Measurements from ENCODE around the gene UNG. TPM values are rescaled to one million over a fixed set of nuclear protein-coding genes. Genes with fewer than 3 reads are reported as not detected.

UNG gene
- total RNA-seq, 1 experiment from 2014 or later, result 99.0 TPM

DNA sequence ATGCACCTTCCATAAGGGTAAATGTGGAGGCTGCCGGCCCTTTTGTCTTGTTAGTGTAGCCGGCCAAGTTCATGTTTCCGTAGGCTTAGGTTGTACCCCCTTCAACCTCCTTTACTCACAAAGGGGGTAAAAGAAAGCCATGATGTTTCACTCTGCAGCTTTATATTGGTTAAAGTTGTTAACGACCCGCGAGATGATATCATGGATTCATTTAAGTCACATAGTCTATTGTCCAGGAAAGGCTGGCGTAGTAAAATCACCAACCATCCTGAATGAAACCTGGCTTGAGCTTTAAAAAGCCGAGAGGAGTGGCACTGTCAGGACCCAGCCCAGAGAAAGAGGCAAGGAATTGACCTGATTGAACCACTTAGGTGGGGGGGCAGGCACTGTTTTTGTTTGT is 1.3 kb downstream of the UNG start:
- no peak overlapping the region for H2AFZ ChIP-seq (ENCODE audit: low read depth, low read length, poor library complexity, severe bottlenecking)
- H3K79me2 ChIP-seq (ENCODE audit: insufficient read depth, low read length), result peaks cover 37% of the 10 kb centered on the region
- H3K27ac ChIP-seq (ENCODE audit: low read depth, low read length), result peak overlapping the region; percentile 56; the same call in 1 of the 2 replicates
- peaks cover 8 to 31% of the 10 kb centered on the region in 2 experiments; a peak in 3 of 4 replicates for H3K36me3 ChIP-seq (ENCODE audit: control insufficient read depth in 1 of 2, insufficient read depth in 2 of 2, low read length in 2 of 2)
- no TSS peak for BruUV-seq (replicated peaks)
- TF ChIP-seq SIN3A (IDR thresholded peaks at IDR 0.05; ENCODE audit: low read depth) (no peak), EGR1 (IDR thresholded peaks at IDR 0.05; ENCODE audit: low read depth) (no peak), ZNF274 (IDR thresholded peaks at IDR 0.05; ENCODE audit: low read depth, low read length) (no peak), CEBPB (IDR thresholded peaks at IDR 0.05; ENCODE audit: low read depth) (no peak), SP1 (IDR thresholded peaks at IDR 0.05; ENCODE audit: low read depth) (no peak), POLR2AphosphoS5 (IDR thresholded peaks at IDR 0.05; ENCODE audit: low read depth, low read length) (no peak)
- TF ChIP-seq, protein P1, sequence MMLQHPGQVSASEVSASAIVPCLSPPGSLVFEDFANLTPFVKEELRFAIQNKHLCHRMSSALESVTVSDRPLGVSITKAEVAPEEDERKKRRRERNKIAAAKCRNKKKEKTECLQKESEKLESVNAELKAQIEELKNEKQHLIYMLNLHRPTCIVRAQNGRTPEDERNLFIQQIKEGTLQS (IDR thresholded peaks at IDR 0.05), result no peak
- no peak for ATAC-seq
- H3K27me3 ChIP-seq (ENCODE audit: insufficient read depth, low read length), result no peaks in the 10 kb centered on the region
- POLR2A ChIA-PET, result no interaction called here
- peak overlapping the region; percentile 72 to 79 for H3K4me3 ChIP-seq (replicated peaks in 1 of 2; ENCODE audit: low read depth in 1 of 2, low read length in 2 of 2)
- H3K9me3 ChIP-seq (ENCODE audit: control insufficient read depth in 1 of 2, insufficient read depth in 1 of 2, low read depth in 1 of 2, low read length in 2 of 2), result no peaks in the 10 kb centered on the region
- H3K4me2 ChIP-seq (ENCODE audit: low read length), result peak overlapping the region; percentile 86
- H3K4me1 ChIP-seq (ENCODE audit: control insufficient read depth in 1 of 2, insufficient read depth in 2 of 2, low read length in 2 of 2), result peaks cover 2 to 22% of the 10 kb centered on the region in 2 experiments; a peak in 3 of 4 replicates
- H3K9me2 ChIP-seq (ENCODE audit: insufficient read depth), result no peaks in the 10 kb centered on the region
- intact Hi-C loops (cut with micrococcal nuclease), result loop anchor here (10.0 kb wide), 3 partner anchors 144 to 294 kb away; no protein-coding TSS in a partner anchor
- CTCF ChIA-PET, result interaction anchor here (1.4 kb wide), 1 partner anchor 13 kb away, joined by 5 read pairs; no protein-coding TSS in a partner anchor
- peak overlapping the region; percentile 81 for H3K9ac ChIP-seq (ENCODE audit: low read length)
- H4K20me1 ChIP-seq (ENCODE audit: insufficient read depth), result no peaks in the 10 kb centered on the region
- DNase-seq (ENCODE audit: low read depth, low spot score), result no peak
- RAD21 ChIA-PET (ENCODE audit: low non-redundant PET in 1 of 2, low total read pairs in 2 of 2, uncharacterized antibody in 2 of 2, unreplicated experiment in 2 of 2), result no interaction called here

DNA sequence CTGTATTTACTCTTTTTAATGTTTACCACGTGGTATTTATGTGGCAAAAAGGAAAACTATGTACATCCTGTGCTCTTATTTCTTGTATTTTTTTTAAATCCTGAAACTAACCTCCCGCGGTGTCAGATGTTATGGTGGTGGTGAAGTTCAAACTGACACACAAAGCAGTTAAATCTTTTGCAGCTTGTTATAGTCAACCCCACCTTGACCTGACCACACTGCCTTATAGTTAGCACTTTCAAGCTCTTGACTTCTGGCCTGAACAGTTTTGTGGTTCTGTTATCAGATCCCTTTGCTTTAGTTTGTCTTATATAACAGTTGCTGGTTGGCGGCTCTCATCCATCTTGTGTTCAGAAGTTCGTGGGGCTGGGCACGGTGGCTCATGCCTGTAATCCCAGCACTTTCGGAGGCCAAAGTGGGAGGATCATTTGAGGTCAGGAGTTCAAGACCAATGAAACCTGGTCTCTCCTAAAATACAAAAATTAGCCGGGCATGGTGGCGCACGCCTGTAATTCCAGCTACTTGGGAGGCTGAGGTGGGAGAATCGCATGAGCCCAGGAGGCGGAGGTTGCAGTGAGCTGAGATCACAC is 2.1 kb downstream of the UNG start:
- H4K20me1 ChIP-seq (ENCODE audit: insufficient read depth), result no peaks in the 10 kb centered on the region
- H3K4me1 ChIP-seq (ENCODE audit: control insufficient read depth in 1 of 2, insufficient read depth in 2 of 2, low read length in 2 of 2), result peaks cover 2 to 19% of the 10 kb centered on the region in 2 experiments; a peak in 3 of 4 replicates
- H3K79me2 ChIP-seq (ENCODE audit: insufficient read depth, low read length), result peaks cover 37% of the 10 kb centered on the region
- intact Hi-C loops (cut with micrococcal nuclease), result loop anchor here (10.0 kb wide), 3 partner anchors 145 to 295 kb away; no protein-coding TSS in a partner anchor
- ChIA-PET CTCF (no interaction called here), RAD21 (ENCODE audit: low non-redundant PET in 1 of 2, low total read pairs in 2 of 2, uncharacterized antibody in 2 of 2, unreplicated experiment in 2 of 2) (no interaction called here), POLR2A (no interaction called here)
- H3K9me3 ChIP-seq (ENCODE audit: control insufficient read depth in 1 of 2, insufficient read depth in 1 of 2, low read depth in 1 of 2, low read length in 2 of 2), result no peaks in the 10 kb centered on the region
- no TSS peak for BruUV-seq (replicated peaks)
- TF ChIP-seq TCF7L2 (IDR thresholded peaks at IDR 0.05; ENCODE audit: borderline replicate concordance, extremely low read depth, insufficient read depth, insufficient read length), result no peak
- no peak for DNase-seq (ENCODE audit: low read depth, low spot score)
- H3K9me2 ChIP-seq (ENCODE audit: insufficient read depth), result no peaks in the 10 kb centered on the region
- H3K9ac ChIP-seq (ENCODE audit: low read length), result no peak overlapping the region
- peaks cover 11 to 35% of the 10 kb centered on the region in 2 experiments; a peak in 3 of 4 replicates for H3K36me3 ChIP-seq (ENCODE audit: control insufficient read depth in 1 of 2, insufficient read depth in 2 of 2, low read length in 2 of 2)
- H2AFZ ChIP-seq (ENCODE audit: low read depth, low read length, poor library complexity, severe bottlenecking), result no peak overlapping the region
- no peaks in the 10 kb centered on the region for H3K27me3 ChIP-seq (ENCODE audit: insufficient read depth, low read length)
- peak overlapping the region; percentile 86 for H3K4me2 ChIP-seq (ENCODE audit: low read length)
- no peak overlapping the region for H3K27ac ChIP-seq (ENCODE audit: low read depth, low read length)
- ATAC-seq, result no peak
- H3K4me3 ChIP-seq (replicated peaks in 1 of 2; ENCODE audit: low read depth in 1 of 2, low read length in 2 of 2), result no peak overlapping the region

Measured in HCT116 (cell line).